RWPE2 (cell line): ENCODE data around the gene RFX7.

Source experiments
- ATAC-seq: fragments of 200-7000 bp; cut with Tn5 transposase; 3 replicates; pipeline ENCODE4 v1.9.1; 2021; ENCODE audit warnings: low read depth
- DNase-seq: peaks from one replicate; pipeline ENCODE4 v3.0.0-alpha.2; 2020; ENCODE audit warnings: low spot score
- H3K27ac ChIP-seq: fragments of 450-650 bp; 2 replicates; pipeline ENCODE4 v1.5.1; 2017; ENCODE audit warnings: mild to moderate bottlenecking; ENCODE audit not compliant: poor library complexity, severe bottlenecking
- H3K27me3 ChIP-seq: fragments of 250-450 bp; sonication (Bioruptor Pico); 2 replicates; pipeline ENCODE4 v1.5.1; 2021; ENCODE audit warnings: mild to moderate bottlenecking, moderate library complexity; ENCODE audit not compliant: insufficient read depth, poor library complexity, severe bottlenecking
- H3K36me3 ChIP-seq: fragments of 250-450 bp; sonication (Bioruptor Pico); 2 replicates; pipeline ENCODE4 v1.5.1; 2020; ENCODE audit warnings: low read depth, mild to moderate bottlenecking, moderate library complexity
- H3K4me1 ChIP-seq: fragments of 250-450 bp; sonication (Bioruptor Pico); 2 replicates; pipeline ENCODE4 v1.5.1; 2021; ENCODE audit warnings: mild to moderate bottlenecking, moderate library complexity; ENCODE audit not compliant: insufficient read depth, poor library complexity, severe bottlenecking
- H3K4me3 ChIP-seq: fragments of 250-450 bp; sonication (Bioruptor Pico); 2 replicates; pipeline ENCODE4 v1.5.1; 2021; ENCODE audit warnings: mild to moderate bottlenecking, moderate library complexity; ENCODE audit not compliant: severe bottlenecking
- H3K9me3 ChIP-seq: fragments of 250-450 bp; sonication (Bioruptor Pico); 2 replicates; pipeline ENCODE4 v1.5.1; 2021; ENCODE audit warnings: mild to moderate bottlenecking, moderate library complexity; ENCODE audit not compliant: severe bottlenecking
- TF ChIP-seq, protein P1 (sequence below): fragments of 450-650 bp; IDR thresholded peaks from one replicate; pipeline ENCODE4 v1.5.1; 2017; ENCODE audit warnings: mild to moderate bottlenecking, moderate library complexity; ENCODE audit not compliant: poor library complexity, severe bottlenecking

Gene RFX7

GRCh38 chr15:56185980-56186379 is 57.7 kb downstream of the RFX7 start:
- no peaks in the 10 kb centered on the region for H3K4me1 ChIP-seq
- peaks cover 8% of the 10 kb centered on the region; the same call in 1 of the 2 replicates for H3K36me3 ChIP-seq
- no peaks in the 10 kb centered on the region for H3K9me3 ChIP-seq
- DNase-seq (no peak), ATAC-seq (no peak)
- H3K27me3 ChIP-seq = no peaks in the 10 kb centered on the region
- no peak overlapping the region for H3K27ac ChIP-seq
- TF ChIP-seq, protein P1, sequence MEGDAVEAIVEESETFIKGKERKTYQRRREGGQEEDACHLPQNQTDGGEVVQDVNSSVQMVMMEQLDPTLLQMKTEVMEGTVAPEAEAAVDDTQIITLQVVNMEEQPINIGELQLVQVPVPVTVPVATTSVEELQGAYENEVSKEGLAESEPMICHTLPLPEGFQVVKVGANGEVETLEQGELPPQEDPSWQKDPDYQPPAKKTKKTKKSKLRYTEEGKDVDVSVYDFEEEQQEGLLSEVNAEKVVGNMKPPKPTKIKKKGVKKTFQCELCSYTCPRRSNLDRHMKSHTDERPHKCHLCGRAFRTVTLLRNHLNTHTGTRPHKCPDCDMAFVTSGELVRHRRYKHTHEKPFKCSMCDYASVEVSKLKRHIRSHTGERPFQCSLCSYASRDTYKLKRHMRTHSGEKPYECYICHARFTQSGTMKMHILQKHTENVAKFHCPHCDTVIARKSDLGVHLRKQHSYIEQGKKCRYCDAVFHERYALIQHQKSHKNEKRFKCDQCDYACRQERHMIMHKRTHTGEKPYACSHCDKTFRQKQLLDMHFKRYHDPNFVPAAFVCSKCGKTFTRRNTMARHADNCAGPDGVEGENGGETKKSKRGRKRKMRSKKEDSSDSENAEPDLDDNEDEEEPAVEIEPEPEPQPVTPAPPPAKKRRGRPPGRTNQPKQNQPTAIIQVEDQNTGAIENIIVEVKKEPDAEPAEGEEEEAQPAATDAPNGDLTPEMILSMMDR = no peak
- no peak overlapping the region for H3K4me3 ChIP-seq

GRCh38 chr15:56184516-56184915 is 59.2 kb downstream of the RFX7 start:
- H3K4me1 ChIP-seq = no peaks in the 10 kb centered on the region
- TF ChIP-seq, protein P1 = no peak
- no peaks in the 10 kb centered on the region for H3K27me3 ChIP-seq
- no peak overlapping the region for H3K27ac ChIP-seq
- H3K4me3 ChIP-seq = no peak overlapping the region
- no peak for DNase-seq
- no peak for ATAC-seq
- H3K9me3 ChIP-seq = no peaks in the 10 kb centered on the region
- H3K36me3 ChIP-seq = 0 out of 2 replicates have a peak, but pooled peaks cover 6% of the 10 kb centered on the region

DNA sequence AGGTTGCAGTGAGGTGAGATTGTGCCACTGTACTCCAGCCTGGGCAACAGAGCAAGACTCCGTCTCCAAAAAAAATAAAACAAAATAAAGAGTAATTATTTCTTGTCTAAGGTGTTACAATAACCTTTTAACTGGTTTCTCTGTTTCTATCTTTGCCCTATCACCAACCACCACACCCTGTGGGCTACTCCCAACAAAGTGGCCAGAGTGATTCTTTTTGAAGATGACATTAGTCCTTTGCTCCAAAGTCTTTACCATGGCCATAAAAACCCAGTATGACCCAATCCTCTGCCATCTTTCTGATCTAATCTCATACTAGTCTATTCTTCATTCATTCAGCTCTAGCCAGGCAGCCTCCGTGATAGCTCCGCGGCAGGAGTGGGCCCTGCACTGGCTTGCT is 62.8 kb downstream of the RFX7 start:
- peaks cover 20% of the 10 kb centered on the region for H3K36me3 ChIP-seq
- no peak for DNase-seq
- TF ChIP-seq, protein P1 = no peak
- ATAC-seq = no peak
- H3K4me3 ChIP-seq = no peak overlapping the region
- H3K27me3 ChIP-seq = no peaks in the 10 kb centered on the region
- no peak overlapping the region for H3K27ac ChIP-seq
- H3K9me3 ChIP-seq = no peaks in the 10 kb centered on the region
- H3K4me1 ChIP-seq = peaks cover 11% of the 10 kb centered on the region

GRCh38 chr15:56176996-56177395 is 66.7 kb downstream of the RFX7 start:
- ATAC-seq (no peak), DNase-seq (no peak)
- H3K27me3 ChIP-seq = no peaks in the 10 kb centered on the region
- TF ChIP-seq, protein P1 = no peak
- no peaks in the 10 kb centered on the region for H3K9me3 ChIP-seq
- peaks cover 13% of the 10 kb centered on the region for H3K4me1 ChIP-seq
- H3K4me3 ChIP-seq = no peak overlapping the region
- H3K27ac ChIP-seq = no peak overlapping the region
- peaks cover 50% of the 10 kb centered on the region for H3K36me3 ChIP-seq

- Histone ChIP-seq H3K36me3 (peaks cover 62% of the 10 kb centered on the region), H3K4me1 (peaks cover 13% of the 10 kb centered on the region), H3K9me3 (no peaks in the 10 kb centered on the region), H3K27ac (no peak overlapping the region), H3K27me3 (no peaks in the 10 kb centered on the region), H3K4me3 (no peak overlapping the region)
- TF ChIP-seq, protein P1 = no peak
- DNase-seq (no peak), ATAC-seq (no peak)
Measured at GRCh38 chr15:56175788-56176187, 67.9 kb downstream of the RFX7 start.
